HepG2 (cell line): ENCODE measurements around the gene PRUNE1. TPM values are rescaled to one million over a fixed set of nuclear protein-coding genes. Genes with fewer than 3 reads are reported as not detected.

ENCODE experiments used
- CREBL2 ChIP-seq: sonication (generic); formaldehyde crosslinking; IDR thresholded peaks from 2 replicates; pipeline ENCODE4 v1.8.1; 2023; ENCODE audit warnings: missing genetic modification reagents, mild to moderate bottlenecking, borderline replicate concordance
- HNRNPLL ChIP-seq: fragments of 200-400 bp; formaldehyde crosslinking; IDR thresholded peaks from 2 replicates; pipeline ENCODE4 v1.6.1; 2017; ENCODE audit warnings: mild to moderate bottlenecking, low read depth, low read length; ENCODE audit not compliant: poor library complexity, severe bottlenecking
- HOXA3 ChIP-seq: sonication (generic); formaldehyde crosslinking; IDR thresholded peaks from 2 replicates; pipeline ENCODE4 v1.5.0; 2020; ENCODE audit warnings: missing genetic modification reagents
- HOXA7 ChIP-seq: sonication (generic); formaldehyde crosslinking; IDR thresholded peaks from 2 replicates; pipeline ENCODE4 v1.8.1; 2022; ENCODE audit warnings: mild to moderate bottlenecking, missing genetic modification reagents, moderate library complexity
- MEIS1 ChIP-seq: sonication (generic); formaldehyde crosslinking; IDR thresholded peaks from 2 replicates; pipeline ENCODE4 v1.9.0; 2021; ENCODE audit warnings: mild to moderate bottlenecking, missing genetic modification reagents, moderate library complexity, borderline replicate concordance
- MXD3 ChIP-seq: IDR thresholded peaks from 2 replicates; pipeline ENCODE4 v1.6.1; 2016; ENCODE audit warnings: mild to moderate bottlenecking, missing biosample characterization, missing genetic modification reagents
- PAXIP1 ChIP-seq: sonication (generic); formaldehyde crosslinking; conservative IDR thresholded peaks from 2 replicates; pipeline ENCODE4 v1.4.0; 2020; ENCODE audit warnings: mild to moderate bottlenecking, missing genetic modification reagents, moderate library complexity
- TFDP1 ChIP-seq: IDR thresholded peaks from 2 replicates; pipeline ENCODE4 v1.6.1; 2016; ENCODE audit warnings: missing compliant biosample characterization, missing genetic modification reagents, borderline replicate concordance
- TFDP2 ChIP-seq: sonication (generic); formaldehyde crosslinking; IDR thresholded peaks from 2 replicates; pipeline ENCODE4 v1.4.0; 2020; ENCODE audit warnings: missing genetic modification reagents
- ZNF253 ChIP-seq: sonication (generic); formaldehyde crosslinking; IDR thresholded peaks from 2 replicates; pipeline ENCODE4 v1.8.0; 2022; ENCODE audit warnings: mild to moderate bottlenecking, missing genetic modification reagents, borderline replicate concordance
- ZNF296 ChIP-seq: sonication (generic); formaldehyde crosslinking; conservative IDR thresholded peaks from 2 replicates; pipeline ENCODE4 v1.5.0; 2020; ENCODE audit warnings: mild to moderate bottlenecking, missing genetic modification reagents
- ZNF337 ChIP-seq: sonication (generic); formaldehyde crosslinking; IDR thresholded peaks from 2 replicates; pipeline ENCODE4 v1.5.1; 2020; ENCODE audit warnings: missing genetic modification reagents, low read depth, mild to moderate bottlenecking, borderline replicate concordance
- ZNF652 ChIP-seq: IDR thresholded peaks from 2 replicates; pipeline ENCODE4 v1.6.1; 2016; ENCODE audit warnings: low read depth, borderline replicate concordance
- ZNF678 ChIP-seq: sonication (generic); formaldehyde crosslinking; IDR thresholded peaks from 2 replicates; pipeline ENCODE4 v1.4.0; 2020; ENCODE audit warnings: mild to moderate bottlenecking, missing genetic modification reagents
- ZSCAN29 ChIP-seq: sonication (generic); formaldehyde crosslinking; conservative IDR thresholded peaks from 2 replicates; pipeline ENCODE4 v1.4.0; 2020; ENCODE audit warnings: mild to moderate bottlenecking, missing genetic modification reagents
- ZUFSP ChIP-seq: sonication (generic); formaldehyde crosslinking; IDR thresholded peaks from 2 replicates; pipeline ENCODE4 v1.9.0; 2021; ENCODE audit warnings: missing genetic modification reagents, mild to moderate bottlenecking, borderline replicate concordance
- polyA plus RNA-seq, 8 experiments: library from polyadenylated mRNA; depleted of rRNA in 3 of 8; stranded (reverse) in 7 of 8; unstranded in 1 of 8; fragments of >200 nt; fragmentation: Illumina TruSeq in 4 of 8; extraction: Trizol in 4 of 8; gene quantifications; 2 replicates each; pipeline versions ENCODE4 v1.2.1 to v1.2.3, GENCODE V29; 2011 to 2016; ENCODE audit warnings: low read depth in 4 of 8, missing spikeins in 1 of 8, mixed read lengths in 1 of 8; ENCODE audit not compliant: insufficient read depth in 1 of 8
- total RNA-seq, 5 experiments: library from RNA; depleted of rRNA; stranded (reverse); fragments of >200 nt; fragmentation: Illumina TruSeq; extraction: Trizol; gene quantifications; 2 replicates each; pipeline ENCODE4 v1.2.3, GENCODE V29; 2016; ENCODE audit warnings: low read depth in 1 of 5

Gene PRUNE1
- total and polyA plus RNA-seq, 2 of the 13 experiments (the other 11 are each of a cell fraction or from before 2014, with no cell fraction given) = 19.0 to 31.9 TPM

- TF ChIP-seq HOXA7 (CRISPR knock-in tag) (no peak), ZSCAN29 (CRISPR knock-in tag) (peak; percentile 72; the same call in 1 of the 2 replicates), ZNF652 (no peak), HOXA3 (no peak; the same call in 1 of the 2 replicates), CREBL2 (no peak), ZNF678 (no peak), ZNF337 (0 out of 2 replicates have a peak, but pooled peaks have one; percentile 6), ZUFSP (CRISPR knock-in tag) (no peak), TFDP2 (CRISPR knock-in tag) (peak; percentile 43), ZNF253 (CRISPR knock-in tag) (no peak), MEIS1 (CRISPR knock-in tag) (peak; percentile 61; the same call in 1 of the 2 replicates), PAXIP1 (CRISPR knock-in tag) (peak; percentile 88), HNRNPLL (no peak), MXD3 (peak; percentile 41; the same call in 1 of the 2 replicates), TFDP1 (no peak), ZNF296 (0 out of 2 replicates have a peak, but pooled peaks have one; percentile 31)
Observed at GRCh38 chr1:150981805-150982712, 26.2 kb upstream of the PRUNE1 start, which contains the start of gene ANXA9 (continued).
